HG02938 (cell line): Measurements from ENCODE around the gene ZNF44.

ENCODE experiments used
- ATAC-seq: cut with Tn5 transposase; IDR thresholded peaks from one replicate; pipeline ENCODE4 v1.9.1; 2021; ENCODE audit warnings: mild to moderate bottlenecking, moderate library complexity; ENCODE audit not compliant: unreplicated experiment

The ZNF44 gene

DNA sequence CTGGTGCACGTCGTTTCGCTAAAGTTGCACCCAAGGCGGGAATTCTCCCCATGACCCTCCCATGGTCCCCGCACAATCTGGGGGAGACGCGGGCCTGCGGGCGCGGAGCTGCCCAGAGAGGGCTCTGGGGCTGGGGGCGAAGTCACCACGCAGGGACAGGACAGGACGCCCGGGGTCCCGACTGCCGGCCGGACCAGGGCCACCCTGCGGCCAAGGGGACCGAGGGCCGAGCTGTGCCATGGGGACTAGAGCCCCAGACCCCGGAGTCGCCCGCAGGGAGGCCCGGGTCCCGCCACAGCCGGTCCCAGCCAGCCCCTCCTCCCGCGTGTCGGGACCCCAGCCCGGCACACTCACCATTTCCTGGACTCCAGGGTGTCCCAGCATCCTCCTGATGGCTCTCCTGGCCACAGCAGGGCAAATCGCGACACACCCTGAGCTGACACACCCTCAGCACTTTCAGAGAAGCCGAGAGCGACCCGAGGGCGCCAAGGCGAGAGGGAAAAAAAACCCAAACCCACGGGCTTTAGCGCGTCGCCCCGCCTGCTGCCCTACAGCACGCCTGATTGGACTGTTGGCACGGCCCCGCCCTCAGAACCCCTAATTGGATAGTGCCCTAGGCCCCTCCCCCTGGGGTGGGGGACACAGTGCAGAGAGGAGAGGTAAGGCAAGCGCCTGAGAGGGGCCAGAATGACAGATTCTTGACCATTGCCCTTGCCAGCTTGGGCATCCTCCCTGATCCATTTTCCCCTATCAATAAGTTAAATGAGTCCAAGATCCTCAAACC, 28.6 kb downstream of the ZNF44 start:
- no peak for ATAC-seq

DNA sequence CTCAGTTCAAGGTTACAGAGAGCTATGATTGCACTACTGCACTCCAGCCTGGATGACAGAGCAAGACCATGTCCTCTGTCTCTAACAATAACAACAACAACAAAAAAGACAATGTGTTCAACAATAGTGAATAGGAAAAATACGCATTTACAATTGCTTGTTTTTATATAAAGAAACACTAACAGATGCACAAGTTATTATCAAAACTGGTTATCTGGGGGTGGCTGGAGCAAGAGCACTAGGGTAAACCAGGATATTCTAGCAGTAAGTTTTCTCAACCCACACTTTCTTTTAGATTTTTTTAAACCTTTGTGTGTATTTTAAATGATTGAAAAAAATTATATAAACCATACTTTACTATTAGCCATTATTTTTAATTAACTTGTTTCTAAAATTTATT, 33.1 kb downstream of the ZNF44 start:
- ATAC-seq = no peak

DNA sequence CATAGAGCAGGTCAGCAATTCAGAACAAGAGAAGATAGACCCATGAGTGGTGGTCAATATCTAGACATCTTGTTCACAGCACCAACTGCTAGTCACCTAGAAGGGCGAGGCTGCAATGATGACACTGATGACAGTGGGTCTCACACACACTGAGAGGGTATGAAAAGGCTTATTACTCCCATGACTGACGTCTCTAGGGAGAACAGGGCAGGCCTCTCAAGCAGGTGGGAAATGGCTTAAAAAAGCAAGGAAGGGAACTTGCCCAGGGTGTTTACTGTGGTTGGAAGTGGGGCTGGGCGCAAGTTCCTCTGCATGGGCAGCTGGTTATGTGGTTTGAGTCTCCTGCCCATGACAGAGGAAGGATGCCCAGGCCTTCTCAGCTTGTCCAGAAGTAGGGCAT, 33.8 kb downstream of the ZNF44 start:
- ATAC-seq = no peak

DNA sequence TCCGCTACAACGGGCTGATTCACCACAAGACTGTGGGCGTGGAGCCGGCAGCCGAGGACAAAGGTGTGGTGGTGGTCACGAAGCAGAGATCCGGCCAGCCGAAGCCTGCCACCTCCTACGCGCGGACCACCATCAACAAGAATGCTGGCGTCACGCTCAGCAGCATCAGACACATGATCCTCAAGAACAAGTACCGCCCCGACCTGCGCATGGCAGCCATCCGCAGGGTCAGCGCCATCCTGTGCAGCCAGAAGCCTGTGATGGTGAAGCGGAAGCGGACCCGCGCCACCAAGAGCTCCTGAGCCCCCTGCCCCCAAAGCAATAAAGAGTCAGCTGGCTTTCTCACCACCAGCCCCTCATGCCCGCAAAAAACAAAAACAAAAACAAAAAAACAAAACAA, 34.4 kb downstream of the ZNF44 start:
- no peak for ATAC-seq

DNA sequence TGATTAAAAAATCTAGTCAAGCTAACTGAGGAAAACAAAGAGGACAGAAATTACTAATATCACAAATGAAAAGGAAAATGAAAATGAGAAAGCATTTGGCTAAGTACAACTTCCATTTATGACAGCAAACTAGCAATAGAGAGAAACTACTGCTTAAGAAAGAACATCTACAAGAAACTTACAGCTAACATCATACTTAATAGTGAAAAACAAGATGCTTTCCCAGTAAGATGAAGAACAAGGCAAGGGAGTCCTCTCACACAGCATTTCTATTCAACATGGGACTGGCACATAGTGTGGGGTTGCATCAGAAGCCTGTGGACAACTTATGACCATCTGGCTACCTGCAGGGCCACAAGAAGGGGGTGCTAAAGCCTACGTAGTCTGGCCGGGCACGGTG, 39.3 kb downstream of the ZNF44 start:
- no peak for ATAC-seq

DNA sequence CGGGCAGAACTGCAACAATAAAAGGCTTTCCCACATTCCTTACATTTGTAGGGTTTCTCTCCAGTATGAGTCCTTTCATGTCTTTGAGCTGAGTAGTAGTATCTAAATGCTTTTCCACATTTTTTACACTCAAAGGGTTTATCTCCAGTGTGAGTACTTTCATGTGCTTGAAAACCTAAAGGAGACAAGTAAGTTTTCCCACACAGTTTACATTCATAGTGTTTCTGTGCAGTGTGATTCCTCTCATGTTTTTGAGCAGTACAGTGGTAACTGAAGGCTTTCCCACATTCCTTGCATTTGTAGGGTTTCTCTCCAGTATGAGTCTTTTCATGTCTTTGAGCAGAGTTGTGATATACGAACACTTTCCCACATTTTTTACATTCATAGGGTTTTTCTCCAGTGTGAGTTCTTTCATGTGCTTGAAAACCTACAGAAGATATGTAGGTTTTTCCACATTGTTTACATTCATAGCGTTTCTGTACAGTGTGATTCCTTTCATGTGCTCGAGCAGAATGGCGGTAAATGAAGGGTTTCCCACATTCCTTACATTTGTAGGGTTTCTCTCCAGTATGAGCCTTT, 47.0 kb downstream of the ZNF44 start:
- no peak for ATAC-seq

DNA sequence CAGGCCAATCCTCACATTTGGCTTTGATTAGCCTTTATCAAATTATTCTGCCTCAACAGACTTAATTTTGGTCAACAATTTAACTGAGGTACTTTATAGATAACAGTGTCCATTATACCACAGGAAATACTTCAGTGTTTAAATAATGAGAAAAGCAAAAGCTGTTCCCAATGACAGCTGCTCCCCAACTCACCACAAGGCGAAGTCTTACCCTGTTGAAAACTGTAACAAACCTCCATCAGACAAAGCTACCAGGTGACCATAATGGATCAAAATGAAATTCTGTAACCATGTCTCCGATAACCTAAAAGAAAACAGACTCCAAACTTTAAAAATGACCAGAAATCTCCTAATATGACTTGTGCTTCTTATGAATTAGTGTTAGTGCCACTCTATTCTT, 50.3 kb downstream of the ZNF44 start:
- ATAC-seq = no peak

DNA sequence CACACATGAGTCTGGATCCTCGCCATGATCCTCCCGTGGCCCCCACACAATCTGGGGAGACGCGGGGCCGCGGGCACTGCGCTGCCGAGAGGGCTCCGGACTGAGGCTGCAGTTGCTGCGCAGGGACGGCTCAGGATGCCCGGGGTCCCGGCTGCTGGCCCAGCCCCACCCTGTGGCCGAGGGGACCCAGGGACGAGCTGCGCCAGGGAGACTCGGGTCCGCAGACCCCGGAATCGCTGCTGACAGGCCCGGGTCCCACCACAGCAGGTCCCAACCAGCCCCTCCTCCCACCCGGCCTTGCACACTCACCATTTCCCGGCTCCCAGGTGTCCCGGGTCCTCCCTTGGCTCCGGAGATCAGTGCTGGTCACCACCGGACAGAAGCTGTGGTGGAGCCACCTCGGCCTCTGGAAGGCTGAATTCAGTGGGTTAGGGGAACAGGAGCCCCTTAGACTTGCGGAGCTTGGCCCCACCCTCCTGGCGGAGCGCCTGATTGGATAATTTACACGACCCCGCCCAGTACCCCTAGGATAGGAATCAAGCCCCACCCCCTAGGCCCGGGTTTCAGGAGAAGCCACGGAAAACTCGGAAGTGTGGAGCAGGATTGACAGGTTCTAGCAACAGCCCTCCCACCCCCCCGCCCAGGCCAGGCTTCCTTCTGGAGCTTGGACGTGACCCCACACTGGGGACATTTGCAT, 57.4 kb downstream of the ZNF44 start:
- no peak for ATAC-seq

DNA sequence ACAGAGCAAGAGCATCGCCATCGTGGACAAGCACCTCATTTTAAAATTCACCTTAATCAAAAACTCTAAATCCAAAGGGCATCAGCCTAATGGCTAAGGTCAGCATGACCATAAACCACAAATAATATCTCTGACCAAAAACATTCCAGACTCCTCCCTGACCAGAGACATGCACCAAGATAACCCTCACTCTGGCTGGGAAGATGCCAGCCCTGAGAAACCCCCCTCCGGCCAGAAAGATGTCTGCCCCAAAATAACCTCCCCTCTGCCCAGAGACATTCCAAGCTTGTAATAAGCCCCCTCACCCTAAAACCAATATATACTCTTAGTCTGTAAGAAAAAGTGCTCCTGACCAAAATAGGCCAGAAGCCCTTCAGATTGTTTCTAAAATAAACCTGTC, 61.7 kb downstream of the ZNF44 start:
- no peak for ATAC-seq

DNA sequence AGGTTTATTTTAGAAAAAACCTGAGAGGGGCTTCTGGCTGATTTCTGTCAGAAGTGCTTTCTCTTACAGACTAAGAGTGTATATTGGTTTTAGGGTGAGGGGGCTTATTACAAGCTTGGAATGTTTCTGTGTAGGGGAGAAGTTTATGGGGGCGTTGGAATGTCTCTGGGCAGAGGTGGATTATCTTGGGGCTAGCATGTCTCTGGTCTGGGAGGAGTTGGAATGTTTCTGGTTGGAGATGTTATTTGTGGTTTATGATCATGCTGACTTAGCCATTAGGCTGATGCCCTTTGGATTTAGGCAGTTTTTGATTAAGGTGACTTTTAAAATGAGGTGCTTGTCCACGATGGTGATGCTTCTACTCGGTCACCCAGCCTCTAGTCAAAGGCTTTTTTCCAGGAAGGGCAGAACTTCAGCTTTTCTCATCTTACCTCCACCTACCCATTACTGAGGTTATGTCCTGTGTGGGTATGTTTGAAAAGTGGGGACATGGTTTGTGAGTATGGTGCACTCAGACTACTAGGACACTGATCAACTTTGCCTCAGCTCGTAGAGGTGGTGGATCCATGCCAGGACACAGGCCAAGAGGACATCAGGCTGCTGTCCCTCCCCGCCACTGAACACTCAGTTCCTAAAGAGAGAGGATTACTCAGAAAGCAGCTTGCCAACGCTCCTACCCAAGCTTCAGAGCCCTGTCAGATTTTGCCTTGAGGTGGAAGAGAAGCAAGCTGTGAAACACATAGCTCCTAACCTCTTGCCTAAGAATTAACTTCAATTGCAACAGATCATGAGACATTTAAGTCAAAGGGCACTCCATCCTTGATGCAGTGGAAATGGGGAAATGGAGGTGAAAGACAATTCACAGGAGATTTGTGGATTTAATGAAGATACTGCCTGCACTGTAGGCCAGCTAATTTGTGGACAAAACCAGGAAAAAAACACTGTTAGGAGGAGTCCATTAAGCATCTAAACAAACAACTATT, 63.6 kb downstream of the ZNF44 start:
- no peak for ATAC-seq

DNA sequence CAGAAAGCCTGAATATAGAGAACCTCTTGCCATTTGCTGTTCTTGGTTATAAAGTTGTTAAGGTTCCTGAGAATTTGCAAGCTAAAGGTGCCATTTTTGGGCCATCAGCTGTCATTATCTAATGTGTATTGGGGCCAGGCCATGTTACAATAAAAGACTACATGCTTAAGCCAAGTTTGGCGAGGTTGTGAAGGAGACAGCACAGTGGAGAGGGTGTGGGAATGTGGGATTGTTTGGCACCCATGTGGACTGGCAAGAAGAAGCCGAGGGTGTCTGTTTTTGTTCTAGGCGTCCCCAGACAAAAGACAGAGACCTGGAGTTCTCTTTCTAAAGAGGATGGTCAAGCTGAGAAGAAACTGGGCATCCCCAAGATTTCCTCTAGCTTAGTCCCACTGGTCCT, 64.7 kb downstream of the ZNF44 start:
- ATAC-seq = no peak

DNA sequence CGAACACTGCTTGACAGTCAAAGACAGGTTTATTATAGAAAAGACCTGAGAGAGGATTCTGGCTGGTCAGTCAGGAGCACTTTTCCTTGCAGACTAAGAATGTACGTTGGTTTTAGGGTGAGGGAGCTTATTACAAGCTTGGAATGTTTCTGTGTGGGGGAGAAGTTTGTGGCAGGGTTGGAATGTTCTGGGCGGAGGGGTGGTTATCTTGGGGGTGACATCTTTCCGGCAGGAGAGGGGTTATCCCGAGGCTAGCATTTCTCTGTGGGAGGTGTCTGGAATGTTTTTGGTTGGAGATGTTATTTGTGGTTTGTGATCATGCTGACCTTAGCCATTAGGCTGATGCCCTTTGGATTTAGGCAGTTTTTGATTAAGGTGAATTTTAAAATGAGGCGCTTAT, 70.0 kb downstream of the ZNF44 start:
- ATAC-seq = no peak

DNA sequence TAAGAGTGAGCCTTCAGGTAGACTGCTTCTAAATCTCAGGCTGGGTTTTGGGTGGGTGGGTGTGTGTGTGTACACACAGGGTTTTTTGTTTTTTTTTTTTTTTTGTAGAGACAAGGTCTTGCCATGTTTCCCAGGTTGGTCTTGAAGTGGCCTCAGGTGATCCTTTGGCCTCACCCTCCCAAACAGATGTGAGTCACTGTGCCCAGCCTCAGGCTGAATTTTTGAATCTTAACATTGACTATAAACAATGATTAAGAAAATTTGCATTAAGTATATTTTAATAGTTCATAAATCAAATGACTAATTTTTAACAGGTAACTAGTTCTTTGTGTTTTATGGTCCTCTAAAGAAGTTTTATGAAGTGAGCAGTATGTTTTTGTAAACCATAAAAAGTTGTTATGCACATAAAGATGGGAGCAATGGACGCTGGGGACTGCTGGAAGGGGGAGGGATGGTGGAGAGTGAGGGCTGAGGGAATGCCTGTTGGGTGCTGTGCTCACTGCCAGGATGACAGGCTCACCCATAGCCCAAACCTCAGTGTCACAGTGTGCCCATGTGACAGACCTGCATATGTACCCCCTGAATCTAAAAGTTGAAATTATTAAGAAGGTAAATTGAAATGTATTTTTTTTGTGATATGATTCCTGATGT, 71.6 kb downstream of the ZNF44 start:
- no peak for ATAC-seq
